C4-2B (cell line): Measurements from ENCODE around the gene BMP7.

Experiments
- ZFX ChIP-seq: fragments of 450-650 bp; IDR thresholded peaks from 2 replicates; pipeline ENCODE4 v1.6.1; 2017
- TF ChIP-seq, protein P1 (sequence below): fragments of 450-650 bp; conservative IDR thresholded peaks from 2 replicates; pipeline ENCODE4 v1.5.1; 2017; ENCODE audit warnings: mild to moderate bottlenecking

DNA sequence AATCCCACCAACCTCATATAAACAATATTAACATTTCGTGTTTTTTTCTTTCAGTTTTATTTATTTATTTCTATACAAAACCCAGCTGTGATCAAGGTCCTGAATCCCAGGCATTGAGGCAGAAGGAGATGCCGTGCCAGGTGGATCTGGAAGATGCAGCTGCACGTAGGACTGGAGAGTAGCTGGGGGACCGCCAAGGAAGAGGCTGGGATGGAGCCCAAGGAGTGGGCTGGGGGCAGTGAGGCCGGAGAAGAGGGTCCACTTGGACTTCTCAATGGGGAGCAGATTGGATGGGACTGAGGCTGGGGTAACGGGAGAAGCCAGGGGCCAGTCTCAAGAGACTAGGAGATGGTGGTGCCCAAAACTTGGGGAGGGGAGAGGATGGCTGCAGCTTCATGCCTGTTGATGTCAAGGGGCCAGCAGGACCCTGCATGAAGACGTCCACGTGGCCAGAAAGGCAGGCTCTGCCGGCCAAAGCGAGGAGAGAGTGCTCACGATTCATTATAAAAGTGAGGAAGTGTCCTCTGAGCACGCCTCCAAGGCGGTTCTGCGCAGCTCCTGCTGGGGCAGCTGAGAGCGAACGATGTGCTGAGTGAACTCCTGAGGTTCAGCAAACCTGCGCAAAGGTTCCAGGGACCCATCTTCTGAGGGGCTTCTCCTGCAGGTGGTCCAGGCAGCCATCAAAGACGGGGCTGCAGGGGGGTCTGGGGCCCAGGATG is 110.3 kb downstream of the BMP7 start:
- TF ChIP-seq, protein P1, sequence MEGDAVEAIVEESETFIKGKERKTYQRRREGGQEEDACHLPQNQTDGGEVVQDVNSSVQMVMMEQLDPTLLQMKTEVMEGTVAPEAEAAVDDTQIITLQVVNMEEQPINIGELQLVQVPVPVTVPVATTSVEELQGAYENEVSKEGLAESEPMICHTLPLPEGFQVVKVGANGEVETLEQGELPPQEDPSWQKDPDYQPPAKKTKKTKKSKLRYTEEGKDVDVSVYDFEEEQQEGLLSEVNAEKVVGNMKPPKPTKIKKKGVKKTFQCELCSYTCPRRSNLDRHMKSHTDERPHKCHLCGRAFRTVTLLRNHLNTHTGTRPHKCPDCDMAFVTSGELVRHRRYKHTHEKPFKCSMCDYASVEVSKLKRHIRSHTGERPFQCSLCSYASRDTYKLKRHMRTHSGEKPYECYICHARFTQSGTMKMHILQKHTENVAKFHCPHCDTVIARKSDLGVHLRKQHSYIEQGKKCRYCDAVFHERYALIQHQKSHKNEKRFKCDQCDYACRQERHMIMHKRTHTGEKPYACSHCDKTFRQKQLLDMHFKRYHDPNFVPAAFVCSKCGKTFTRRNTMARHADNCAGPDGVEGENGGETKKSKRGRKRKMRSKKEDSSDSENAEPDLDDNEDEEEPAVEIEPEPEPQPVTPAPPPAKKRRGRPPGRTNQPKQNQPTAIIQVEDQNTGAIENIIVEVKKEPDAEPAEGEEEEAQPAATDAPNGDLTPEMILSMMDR = no peak
- no peak for TF ChIP-seq ZFX
